GM15510 (cell line): ENCODE results near the gene PNPO.

Experiments
- POLR2A ChIP-seq: IDR thresholded peaks from 3 replicates; pipeline ENCODE4 v1.6.1; 2011; ENCODE audit warnings: borderline replicate concordance; ENCODE audit not compliant: insufficient read length; ENCODE audit errors: extremely low read depth

Gene PNPO

GRCh38 chr17:47957591-47958490, 16.5 kb downstream of the PNPO start, which contains the start of gene PRR15L:
TSS of gene PRR15L (minus strand) at chr17:47957883. CDS start at chr17:47953234, 4,649 bp downstream.
- TF ChIP-seq POLR2A: no peak

DNA sequence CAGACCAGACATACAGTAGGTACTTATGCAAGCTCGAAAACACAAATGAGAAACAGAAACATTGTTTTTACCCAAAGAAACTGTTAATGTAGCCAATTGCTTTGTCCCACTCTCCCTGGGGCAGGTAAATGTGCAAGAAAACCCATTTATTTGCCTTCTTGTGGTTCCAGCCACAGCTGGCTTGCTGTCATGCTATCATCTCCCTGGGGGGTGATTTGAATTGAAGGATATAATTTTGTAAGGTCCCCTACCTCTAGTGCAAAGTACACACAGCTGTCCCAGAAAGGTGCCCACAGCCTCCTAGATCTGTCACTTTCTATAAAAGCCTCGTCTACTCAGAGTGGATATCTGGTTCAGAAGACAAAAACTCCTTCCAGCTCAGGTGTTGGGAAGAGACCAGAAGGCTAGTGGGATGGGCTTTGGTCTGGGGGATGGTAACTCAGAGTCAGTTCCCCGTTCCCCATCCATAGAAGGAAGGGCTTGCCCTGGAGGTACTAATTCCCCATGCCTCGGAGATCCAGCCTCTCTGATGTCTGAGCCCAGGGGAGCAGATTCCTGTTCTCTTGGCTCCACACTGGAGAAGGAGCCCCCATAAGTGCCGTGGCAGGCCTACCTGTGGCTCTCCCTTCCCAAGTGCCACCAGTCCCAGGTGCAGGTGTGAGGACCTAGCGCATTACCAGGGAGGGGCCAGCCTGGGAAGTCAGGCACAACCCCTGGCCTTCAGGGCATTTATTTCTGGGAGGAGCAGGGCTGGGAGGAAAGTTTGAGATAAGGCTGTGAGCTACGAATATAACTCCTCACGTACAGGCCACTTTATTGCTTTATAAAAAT, 18.7 kb downstream of the PNPO start:
- TF ChIP-seq POLR2A: no peak

GRCh38 chr17:47961406-47961805, 20.0 kb downstream of the PNPO start:
- TF ChIP-seq POLR2A: no peak

GRCh38 chr17:47962901-47963300, 21.5 kb downstream of the PNPO start:
- no peak for TF ChIP-seq POLR2A

GRCh38 chr17:47964856-47965255, 23.5 kb downstream of the PNPO start:
- no peak for TF ChIP-seq POLR2A

DNA sequence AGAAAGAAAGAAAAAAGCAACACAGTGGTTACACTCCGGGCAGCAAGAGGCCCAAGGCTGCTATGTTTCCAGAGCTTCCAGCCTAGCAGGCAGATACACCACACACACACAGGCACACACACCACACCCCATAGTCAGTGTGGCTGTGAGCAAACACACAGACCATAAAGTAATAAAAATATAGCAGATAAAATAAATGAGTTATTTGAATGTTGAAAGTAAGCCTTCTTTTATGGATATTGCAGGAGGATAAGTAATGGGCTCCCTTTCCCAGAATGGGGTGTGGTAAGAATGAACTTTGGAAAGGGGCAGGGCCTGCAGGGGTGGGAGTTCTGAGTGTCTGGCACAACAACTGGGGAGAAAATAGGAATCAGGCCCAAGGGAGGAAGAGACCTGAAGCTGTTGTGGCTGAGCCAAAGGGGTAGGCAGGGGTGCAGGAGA, 24.7 kb downstream of the PNPO start:
- no peak for TF ChIP-seq POLR2A

DNA sequence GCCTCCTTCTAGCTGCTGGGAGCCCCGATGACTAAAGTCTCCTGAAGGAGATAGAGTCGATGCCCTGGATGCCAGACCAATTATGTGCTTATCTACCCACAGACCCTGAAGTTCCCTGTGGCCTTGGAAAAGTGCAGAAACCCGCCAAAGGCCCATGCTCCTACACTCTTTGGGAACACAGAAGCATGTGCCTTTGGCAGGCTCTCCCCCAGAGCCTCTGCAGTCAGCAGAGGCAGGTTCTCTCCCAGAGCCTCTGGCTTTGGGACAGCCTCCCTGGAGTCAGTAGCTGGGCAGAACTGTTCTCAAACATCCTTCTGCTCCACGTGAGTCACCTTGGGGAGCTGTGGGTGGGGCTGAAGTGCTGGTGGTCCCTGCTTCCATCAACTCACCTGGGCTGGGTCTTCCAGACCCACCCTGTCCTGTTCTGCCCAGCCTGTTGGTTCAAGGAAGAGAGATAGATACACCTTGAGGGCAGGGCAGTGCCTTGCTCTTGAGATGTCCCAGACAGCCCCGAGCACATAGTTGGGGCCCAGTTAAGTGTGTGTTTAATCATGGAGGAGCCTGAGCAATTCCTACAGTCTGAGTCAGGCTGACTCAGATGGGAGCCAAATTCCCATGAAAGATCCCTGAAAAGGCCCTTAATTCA, 26.4 kb downstream of the PNPO start:
- TF ChIP-seq POLR2A: no peak

DNA sequence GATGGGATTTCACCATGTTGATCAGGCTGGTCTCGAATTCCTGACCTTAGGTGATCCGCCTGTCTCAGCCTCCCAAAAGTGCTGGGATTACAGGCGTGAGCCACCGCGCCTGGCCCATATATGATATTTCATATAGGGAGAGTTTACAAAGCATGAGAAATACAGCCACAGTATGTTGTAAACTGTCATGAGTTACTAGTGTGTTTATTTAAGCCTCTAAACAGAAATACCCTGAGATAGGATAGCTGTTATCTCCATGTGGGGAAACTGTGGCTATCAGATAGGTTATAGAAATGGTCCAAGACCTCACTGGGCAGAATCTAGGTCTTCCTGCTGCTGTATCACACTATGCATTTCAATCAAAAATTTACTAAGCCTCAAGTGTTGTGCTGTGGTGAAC, 27.5 kb downstream of the PNPO start:
- no peak for TF ChIP-seq POLR2A

DNA sequence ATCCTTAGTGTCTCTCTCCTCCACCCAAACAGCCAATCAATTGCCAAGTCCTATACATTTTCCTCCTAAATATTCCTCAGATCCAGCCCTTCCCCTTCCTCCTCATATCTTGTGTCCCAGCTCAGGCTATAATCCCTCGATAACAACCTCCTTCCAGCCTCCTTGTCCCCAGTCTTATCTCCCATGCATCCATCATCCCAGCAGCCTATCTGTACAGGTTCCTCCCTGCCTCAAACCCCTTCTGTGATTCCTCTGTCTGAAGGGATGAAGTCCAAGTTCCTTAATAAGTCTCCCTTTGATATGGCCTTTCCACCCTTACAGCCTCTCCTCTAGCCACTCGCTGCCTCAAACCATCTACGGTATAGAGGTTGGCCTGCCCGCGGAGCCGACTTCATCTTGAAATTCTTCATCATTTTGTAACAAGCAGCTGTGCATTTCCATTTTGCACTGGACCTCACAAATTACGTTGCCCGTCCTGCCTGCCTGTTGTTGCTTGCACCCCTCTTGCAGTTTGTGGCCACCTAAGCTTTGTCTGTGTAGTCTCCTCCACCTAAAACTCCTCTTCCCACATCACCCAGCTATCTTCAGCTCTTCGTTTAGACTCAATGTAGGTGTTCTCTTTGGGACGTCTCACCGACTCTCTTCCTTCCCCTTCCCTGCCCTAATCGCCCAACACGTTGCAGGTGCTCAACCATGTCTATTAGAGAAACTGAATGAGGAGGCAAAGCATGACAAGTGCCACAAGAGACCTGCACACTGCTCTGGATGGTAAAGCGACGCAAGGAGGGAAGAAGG, 28.8 kb downstream of the PNPO start:
- TF ChIP-seq POLR2A: no peak

GRCh38 chr17:47970725-47971499, 29.5 kb downstream of the PNPO start, which contains the start of gene CDK5RAP3:
TSS of gene CDK5RAP3 (plus strand) at chr17:47971113. CDS start at chr17:47971147, 34 bp downstream.
- TF ChIP-seq POLR2A: peak; percentile 84

GRCh38 chr17:47973541-47973940, 32.2 kb downstream of the PNPO start:
- TF ChIP-seq POLR2A: no peak

DNA sequence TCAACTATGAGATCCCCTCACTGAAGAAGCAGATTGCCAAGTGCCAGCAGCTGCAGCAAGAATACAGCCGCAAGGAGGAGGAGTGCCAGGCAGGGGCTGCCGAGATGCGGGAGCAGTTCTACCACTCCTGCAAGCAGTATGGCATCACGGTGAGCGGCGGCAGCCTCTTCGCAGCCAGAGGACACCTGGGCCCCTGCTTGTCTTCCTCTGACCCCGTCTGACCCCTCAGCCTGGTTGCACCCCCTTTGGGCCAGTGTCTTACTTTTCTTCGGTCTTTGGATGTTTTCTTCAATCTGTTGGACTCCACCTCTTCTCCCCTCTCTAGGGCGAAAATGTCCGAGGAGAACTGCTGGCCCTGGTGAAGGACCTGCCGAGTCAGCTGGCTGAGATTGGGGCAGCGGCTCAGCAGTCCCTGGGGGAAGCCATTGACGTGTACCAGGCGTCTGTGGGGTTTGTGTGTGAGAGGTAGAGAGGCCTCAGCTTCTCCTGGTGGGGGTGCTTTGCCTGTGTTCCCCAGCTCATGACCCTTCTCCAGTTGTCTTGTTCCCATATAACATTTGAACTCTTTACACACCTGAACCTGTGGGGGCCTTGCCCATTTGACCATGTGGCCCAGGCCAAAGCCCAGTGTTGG, 33.9 kb downstream of the PNPO start:
- TF ChIP-seq POLR2A: no peak

DNA sequence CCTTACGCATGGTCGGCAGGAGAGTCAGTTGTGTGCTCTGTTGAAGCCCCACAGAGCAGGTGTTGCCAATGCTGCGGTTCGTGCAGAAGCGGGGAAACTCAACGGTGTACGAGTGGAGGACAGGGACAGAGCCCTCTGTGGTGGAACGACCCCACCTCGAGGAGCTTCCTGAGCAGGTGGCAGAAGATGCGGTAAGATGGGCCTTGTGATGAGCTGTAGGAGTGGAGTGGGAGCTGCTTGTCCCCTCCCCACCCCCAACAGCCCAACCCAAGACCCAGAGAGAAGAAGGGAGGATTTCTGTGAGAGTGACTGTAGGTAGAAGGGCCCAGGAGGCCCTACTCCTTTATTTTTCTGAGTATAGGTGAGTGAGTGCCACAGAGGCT, 34.4 kb downstream of the PNPO start:
- TF ChIP-seq POLR2A: no peak
